GM12873 (cell line): ENCODE measurements around the gene ATP5MK.

ENCODE experiments used
- TF ChIP-seq, protein P1 (sequence below): IDR thresholded peaks from 2 replicates; pipeline ENCODE4 v1.5.1; 2012; ENCODE audit warnings: low read depth, mild to moderate bottlenecking, moderate library complexity, low read length, control low read depth; ENCODE audit not compliant: insufficient read depth; ENCODE audit errors: missing control alignments

ATP5MK gene

DNA sequence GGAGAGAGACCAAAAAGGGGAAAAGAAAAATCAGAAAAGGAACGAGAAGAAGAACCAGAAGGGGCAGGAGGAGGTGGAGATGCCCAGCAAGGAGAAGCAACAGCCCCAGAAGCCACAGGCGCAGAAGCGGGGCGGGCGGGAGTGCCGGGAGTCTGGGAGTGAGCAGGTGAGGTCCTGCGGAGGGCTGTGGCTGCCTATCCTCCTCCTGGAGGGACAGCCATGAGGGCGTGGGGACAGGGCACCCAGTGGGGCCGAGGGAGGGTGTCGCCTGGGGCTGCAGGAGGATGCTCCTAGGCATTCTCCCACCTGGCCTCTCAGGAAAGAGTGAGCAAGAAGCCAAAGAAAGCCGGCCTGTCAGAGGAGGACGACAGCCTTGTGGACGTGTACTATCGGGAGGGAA lies 44.1 kb upstream of the ATP5MK start:
- TF ChIP-seq, protein P1, sequence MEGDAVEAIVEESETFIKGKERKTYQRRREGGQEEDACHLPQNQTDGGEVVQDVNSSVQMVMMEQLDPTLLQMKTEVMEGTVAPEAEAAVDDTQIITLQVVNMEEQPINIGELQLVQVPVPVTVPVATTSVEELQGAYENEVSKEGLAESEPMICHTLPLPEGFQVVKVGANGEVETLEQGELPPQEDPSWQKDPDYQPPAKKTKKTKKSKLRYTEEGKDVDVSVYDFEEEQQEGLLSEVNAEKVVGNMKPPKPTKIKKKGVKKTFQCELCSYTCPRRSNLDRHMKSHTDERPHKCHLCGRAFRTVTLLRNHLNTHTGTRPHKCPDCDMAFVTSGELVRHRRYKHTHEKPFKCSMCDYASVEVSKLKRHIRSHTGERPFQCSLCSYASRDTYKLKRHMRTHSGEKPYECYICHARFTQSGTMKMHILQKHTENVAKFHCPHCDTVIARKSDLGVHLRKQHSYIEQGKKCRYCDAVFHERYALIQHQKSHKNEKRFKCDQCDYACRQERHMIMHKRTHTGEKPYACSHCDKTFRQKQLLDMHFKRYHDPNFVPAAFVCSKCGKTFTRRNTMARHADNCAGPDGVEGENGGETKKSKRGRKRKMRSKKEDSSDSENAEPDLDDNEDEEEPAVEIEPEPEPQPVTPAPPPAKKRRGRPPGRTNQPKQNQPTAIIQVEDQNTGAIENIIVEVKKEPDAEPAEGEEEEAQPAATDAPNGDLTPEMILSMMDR: no peak

DNA sequence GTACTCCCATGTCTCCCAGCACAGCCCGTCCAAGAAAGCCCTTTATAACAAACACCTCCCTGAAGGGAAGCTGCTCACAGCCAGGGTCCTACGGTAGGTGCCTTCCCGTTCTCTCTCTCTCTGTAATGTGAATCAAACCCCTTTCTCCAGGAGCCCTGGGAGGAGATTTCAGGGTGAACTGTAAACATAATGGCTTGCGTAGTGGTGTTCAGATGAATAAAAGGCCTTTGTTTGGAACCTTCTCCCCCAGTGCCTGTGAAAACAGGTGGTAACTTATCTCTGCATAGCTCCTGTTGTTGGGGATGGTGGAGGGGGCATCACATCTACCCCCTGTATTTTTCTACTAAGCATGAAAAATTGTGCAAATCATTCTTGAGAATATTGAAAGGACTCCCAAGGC lies 43.5 kb upstream of the ATP5MK start:
- TF ChIP-seq, protein P1: no peak

DNA sequence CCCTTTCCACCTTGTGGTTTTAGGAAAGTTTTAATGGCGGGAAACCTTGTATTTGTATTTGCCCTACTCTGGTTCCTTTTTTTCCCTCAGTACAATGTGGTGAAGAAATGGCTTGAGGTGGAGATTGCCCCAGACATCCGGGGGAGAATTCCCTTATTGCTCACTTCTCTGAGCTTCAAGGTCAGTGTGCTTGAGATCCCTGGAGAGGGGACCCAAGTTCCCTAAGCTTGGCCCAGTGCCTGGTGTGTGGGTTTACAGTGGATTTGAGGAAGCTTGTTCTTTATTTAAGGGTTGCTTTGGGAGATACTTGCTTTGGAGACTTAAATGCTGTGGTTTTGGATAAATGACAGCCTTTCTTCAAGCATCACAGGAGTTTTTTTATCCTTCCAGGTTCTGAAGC lies 37.6 kb upstream of the ATP5MK start:
- TF ChIP-seq, protein P1: no peak

DNA sequence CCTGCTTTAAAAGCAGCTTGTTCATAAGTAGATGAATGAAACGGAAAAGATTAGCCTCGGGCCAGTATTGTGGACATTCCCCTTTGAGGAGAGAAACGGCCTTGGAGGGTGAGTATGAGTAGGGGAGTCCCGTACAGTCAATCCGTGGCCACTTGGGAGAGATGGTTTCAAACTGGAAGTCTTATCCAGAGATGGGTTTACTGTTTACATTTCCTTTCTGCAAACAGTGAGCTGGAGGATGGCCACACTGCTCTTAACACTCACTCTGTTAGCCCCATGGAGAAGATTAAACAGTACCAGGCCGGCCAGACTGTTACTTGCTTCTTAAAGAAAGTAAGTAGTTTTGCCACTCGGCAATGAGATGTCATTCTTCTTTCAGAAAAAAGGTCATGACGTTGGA lies 35.6 kb upstream of the ATP5MK start:
- TF ChIP-seq, protein P1: no peak

DNA sequence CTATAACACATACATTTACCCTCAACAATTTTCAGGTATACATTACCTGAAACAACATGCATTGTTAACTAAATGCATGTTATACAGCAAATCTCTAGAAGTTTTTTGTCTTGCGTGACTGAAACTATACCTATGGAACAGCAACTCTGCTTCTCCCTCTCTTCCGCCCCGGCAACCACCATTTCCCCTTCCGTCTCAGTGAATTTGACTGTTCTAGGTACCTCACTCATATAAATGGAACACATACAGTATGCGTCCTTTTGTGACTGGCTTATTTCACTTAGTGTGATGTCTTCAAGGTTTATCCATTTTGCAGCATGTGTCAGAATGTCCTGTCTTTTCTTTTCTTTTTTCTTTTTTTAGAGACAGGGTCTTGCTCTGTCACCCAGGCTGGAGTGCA lies 33.4 kb upstream of the ATP5MK start:
- TF ChIP-seq, protein P1: no peak

DNA sequence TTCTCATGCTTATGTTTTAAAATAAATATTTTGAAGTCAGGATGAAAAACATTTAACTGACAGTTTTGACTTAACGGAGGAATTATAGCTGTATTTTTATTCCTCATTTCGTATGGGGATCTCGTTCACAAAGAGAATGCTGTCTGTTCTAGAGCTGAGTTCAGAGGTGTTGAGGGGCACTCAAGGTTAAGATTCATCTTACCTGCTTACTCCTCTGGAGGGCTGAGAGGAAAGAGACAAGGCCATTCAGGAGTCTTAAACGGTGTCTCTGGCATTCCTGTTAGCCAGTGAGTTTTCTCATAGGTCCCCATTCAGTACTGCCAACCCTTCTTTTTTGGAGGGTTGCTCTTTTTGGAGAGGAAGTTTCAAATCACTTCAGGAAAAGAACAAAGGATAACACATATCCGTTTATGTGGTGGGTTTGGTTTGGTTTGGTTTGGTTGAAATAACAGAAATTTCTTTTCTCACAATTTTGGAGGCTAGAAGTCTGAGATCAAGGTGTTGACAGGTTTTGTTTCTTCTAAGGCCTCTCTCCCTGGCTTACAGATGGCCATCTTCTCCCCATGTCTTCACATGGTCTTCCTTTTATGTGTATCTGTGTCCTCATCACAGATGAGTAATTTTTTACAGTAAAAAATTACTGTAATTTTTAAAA lies 32.8 kb upstream of the ATP5MK start:
- TF ChIP-seq, protein P1: no peak

DNA sequence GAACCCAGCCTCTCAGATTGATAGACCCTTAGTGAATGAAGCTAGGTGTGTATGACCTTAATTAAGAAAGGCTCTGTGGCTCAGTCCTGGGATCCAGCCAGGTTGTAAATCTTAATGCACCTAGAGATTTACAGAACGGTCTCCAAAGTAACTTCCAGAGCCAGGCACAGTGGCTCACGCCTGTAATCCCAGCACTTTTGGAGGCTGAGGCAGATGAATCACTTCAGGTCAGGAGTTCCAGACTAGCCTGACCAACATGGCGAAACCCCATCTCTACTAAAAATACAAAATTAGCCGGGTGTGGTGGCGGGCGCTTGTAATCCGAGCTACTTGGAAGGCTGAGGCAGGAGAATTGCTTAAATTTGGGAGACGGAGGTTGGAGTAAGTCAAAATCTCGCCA lies 31.6 kb upstream of the ATP5MK start:
- TF ChIP-seq, protein P1: no peak

DNA sequence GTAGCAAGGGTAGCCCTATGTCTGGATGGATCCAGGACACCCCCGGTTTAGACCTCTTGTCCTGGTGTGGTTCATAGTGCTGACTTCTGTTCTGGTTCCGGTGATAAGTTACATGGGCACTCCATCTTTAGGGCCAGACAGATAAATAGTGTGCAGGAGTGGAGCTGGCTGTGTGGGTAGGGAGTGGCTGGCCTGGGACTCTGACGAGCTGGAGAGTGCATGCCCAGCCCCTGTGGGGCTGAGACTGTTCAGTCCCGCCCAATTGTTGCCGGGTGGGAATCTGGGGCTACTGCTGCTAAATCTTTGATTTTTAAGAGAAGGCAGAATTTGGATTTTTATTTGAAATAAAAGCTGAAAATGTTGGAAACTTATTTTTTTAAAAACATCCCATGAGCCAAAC lies 27.5 kb upstream of the ATP5MK start:
- TF ChIP-seq, protein P1: no peak
